CD1c-positive myeloid dendritic cell (primary cell): ENCODE results near the gene STOX2.

Source experiments
- DNase-seq: peaks from one replicate; pipeline ENCODE4 v3.0.0-alpha.2; 2016; ENCODE audit errors: extremely low spot score

The STOX2 gene

GRCh38 chr4:184067931-184068554 is 162.9 kb downstream of the STOX2 start:
- DNase-seq, result no peak
